Right lobe of liver (tissue), 6 donors: ENCODE measurements around the gene SP1. TPM values are rescaled to one million over a fixed set of nuclear protein-coding genes. Genes with fewer than 3 reads are reported as not detected.
A peak's percentile ranks its signal among the peaks of the same experiment; 100 is the strongest.
"Not testable (repeated sequence)": the region's sequence is repeated elsewhere in the genome, so short reads cannot be mapped to it uniquely, and the experiment has no call there.

Experiments used
- ATAC-seq, 4 donors: fragments of 200-7000 bp; cut with Tn5 transposase; one replicate each; pipeline ENCODE4 v1.9.1; 2020; ENCODE audit warnings: mild to moderate bottlenecking in 4 of 4, moderate library complexity in 4 of 4
- DNase-seq, 3 donors: peaks; one replicate each; pipeline ENCODE4 v3.0.0-alpha.2; 2020
- H3K27ac ChIP-seq, 3 donors: fragments of 200-600 bp; one replicate each; pipeline ENCODE4 v1.8.0; 2022
- H3K27me3 ChIP-seq, 2 donors: fragments of 200-600 bp; one replicate each; pipeline ENCODE4 v1.8.0; 2022
- H3K36me3 ChIP-seq, 4 donors: fragments of 200-600 bp; sonication (generic) in 1 of 4; one replicate each; pipeline versions ENCODE4 v1.5.1 to v1.8.0; 2017 to 2022; ENCODE audit warnings: control low read depth in 1 of 4
- H3K4me1 ChIP-seq, 4 donors: fragments of 200-600 bp; sonication (generic) in 1 of 4; one replicate each; pipeline versions ENCODE4 v1.5.1 to v1.8.0; 2017 to 2022; ENCODE audit warnings: control low read depth in 1 of 4
- H3K4me3 ChIP-seq, 3 donors: fragments of 200-600 bp; one replicate each; pipeline ENCODE4 v1.8.0; 2022
- H3K9me3 ChIP-seq, 4 donors: fragments of 200-600 bp; sonication (generic) in 1 of 4; one replicate each; pipeline versions ENCODE4 v1.5.1 to v1.8.0; 2017 to 2022; ENCODE audit warnings: control low read depth in 1 of 4
- CTCF ChIP-seq, 4 donors: fragments of 200-600 bp in 3 of 4; fragments of 450-650 bp in 1 of 4; IDR thresholded peaks; one replicate each; pipeline versions ENCODE4 v1.5.1 to v1.8.0; 2016 to 2022; ENCODE audit warnings: antibody characterized with exemption in 4 of 4, mild to moderate bottlenecking in 2 of 4
- POLR2A ChIP-seq: fragments of 450-650 bp; IDR thresholded peaks from one replicate; pipeline ENCODE4 v1.6.1; 2017; ENCODE audit warnings: antibody characterized with exemption, mild to moderate bottlenecking
- WGBS: methylation state at CpG from one replicate; pipeline ENCODE4 v1.1.6; 2018; ENCODE audit warnings: low coverage, low lambda C conversion rate; ENCODE audit not compliant: insufficient coverage; ENCODE audit errors: missing lambda C conversion rate; 5-methylcytosine and 5-hydroxymethylcytosine counted together
- intact Hi-C, 2 donors: fragments of 100-400 bp; cut with DNase I; formaldehyde crosslinking; loops; one replicate each; pipeline versions ENCODE4 v1.11.2 to v1.14.1; 2022
- total RNA-seq, 6 experiments: library from RNA; depleted of rRNA in 2 of 6; stranded (reverse); fragments of >200 nt in 2 of 6; fragmentation: NEBNext Ultra II Directional in 3 of 6; extraction: Animal tissue kit (Norgen Biotek cat#: 25700) in 3 of 6; gene quantifications; one replicate each; pipeline versions ENCODE4 v1.1.0 to v1.2.4, GENCODE V29; 2016 to 2023
- donor health status: DM: no; HTN: yes; CAD: no.
- donor health status: DM: no; HTN: no; CAD: no.
- donor health status: DM: no; HTN: no; CAD: no.
- donor health status: DM: no; HTN: yes; CAD: no.
- donor health status: DM: no; HTN: yes; CAD: no.

The SP1 gene
- total RNA-seq, 6 experiments from 2014 or later: 20.3 to 29.2 (median 23.9) TPM

GRCh38 chr12:53365245-53365904 lies 14.6 kb upstream of the SP1 start:
- Histone ChIP-seq H3K27me3 (no peaks in the 10 kb centered on the region), H3K36me3 (no peaks in the 10 kb centered on the region), H3K9me3 (no peaks in the 10 kb centered on the region), H3K4me1 (no peaks in the 10 kb centered on the region), H3K27ac (peak overlapping the region in 2 of 3 donors; percentile 47 to 51), H3K4me3 (no peak overlapping the region)
- intact Hi-C loops: no loop called here
- ATAC-seq (peak; percentile 54 to 83 (median 76)), DNase-seq (no peak)
- 53% methylated on average over 3 of the region's 4 CpGs for WGBS
- no peak for TF ChIP-seq CTCF (IDR thresholded peaks at IDR 0.05)
- TF ChIP-seq POLR2A: no peak

GRCh38 chr12:53373554-53374133 lies 6.3 kb upstream of the SP1 start:
- Histone ChIP-seq H3K27ac (peak overlapping the region; percentile 56 to 89 (median 72)), H3K4me1 (peaks cover 0 to 14% (median 1%) of the 10 kb centered on the region in 4 donors), H3K4me3 (peak overlapping the region in 1 of 3 donors; percentile 2)
- H3K36me3 ChIP-seq, H3K9me3 ChIP-seq, H3K27me3 ChIP-seq, intact Hi-C loops: not testable (repeated sequence)
- DNase-seq (peak in 1 of 3 donors; percentile 20), ATAC-seq (peak in 2 of 4 donors; percentile 1 to 2)
- WGBS: 48% methylated on average over 6 of the region's 6 CpGs

GRCh38 chr12:53374277-53374676 lies 5.7 kb upstream of the SP1 start:
- H3K36me3 ChIP-seq, H3K27me3 ChIP-seq, H3K9me3 ChIP-seq, ATAC-seq, intact Hi-C loops, H3K4me3 ChIP-seq: not testable (repeated sequence)
- WGBS: 63% methylated on average over 6 of the region's 14 CpGs
- Histone ChIP-seq H3K27ac (peak overlapping the region; percentile 56 to 89 (median 72)), H3K4me1 (peaks cover 0 to 18% (median 2%) of the 10 kb centered on the region in 4 donors)
- peak in 1 of 3 donors; percentile 46 for DNase-seq

GRCh38 chr12:53376747-53377146 lies 3.2 kb upstream of the SP1 start:
- DNase-seq: no peak
- H3K27me3 ChIP-seq: no peaks in the 10 kb centered on the region
- peaks cover 0 to 22% (median 6%) of the 10 kb centered on the region in 4 donors for H3K4me1 ChIP-seq
- no peaks in the 10 kb centered on the region for H3K36me3 ChIP-seq
- 92% methylated on average over 2 of the region's 2 CpGs for WGBS
- H3K27ac ChIP-seq: no peak overlapping the region
- intact Hi-C loops: no loop called here
- no peaks in the 10 kb centered on the region for H3K9me3 ChIP-seq
- TF ChIP-seq CTCF (IDR thresholded peaks at IDR 0.05) (no peak), POLR2A (no peak)
- no peak for ATAC-seq
- no peak overlapping the region for H3K4me3 ChIP-seq

- WGBS: 98% methylated on average over 12 of the region's 12 CpGs
- TF ChIP-seq POLR2A (no peak), CTCF (IDR thresholded peaks at IDR 0.05) (no peak)
- DNase-seq (peak in 1 of 3 donors; percentile 32), ATAC-seq (no peak)
- Histone ChIP-seq H3K4me3 (no peak overlapping the region), H3K27ac (peak overlapping the region; percentile 94 to 97 (median 96)), H3K9me3 (no peaks in the 10 kb centered on the region), H3K4me1 (peaks cover 0 to 27% (median 12%) of the 10 kb centered on the region in 4 donors), H3K36me3 (peaks cover 0 to 13% (median 4%) of the 10 kb centered on the region in 4 donors), H3K27me3 (no peaks in the 10 kb centered on the region)
- intact Hi-C loops: no loop called here
Observed at GRCh38 chr12:53378222-53378621, 1.8 kb upstream of the SP1 start.
